NCI-H526 treated with DMSO at 0.1 percent for 48 hours (cell line): ENCODE measurements around the gene DGKQ.
"Not testable (repeated sequence)": the region's sequence is repeated elsewhere in the genome, so short reads cannot be mapped to it uniquely, and the experiment has no call there.

Experiments used
- DNase-seq: peaks from one replicate; lab custom pipeline; 2025; lab: John Stamatoyannopoulos, UW

The DGKQ gene

DNA sequence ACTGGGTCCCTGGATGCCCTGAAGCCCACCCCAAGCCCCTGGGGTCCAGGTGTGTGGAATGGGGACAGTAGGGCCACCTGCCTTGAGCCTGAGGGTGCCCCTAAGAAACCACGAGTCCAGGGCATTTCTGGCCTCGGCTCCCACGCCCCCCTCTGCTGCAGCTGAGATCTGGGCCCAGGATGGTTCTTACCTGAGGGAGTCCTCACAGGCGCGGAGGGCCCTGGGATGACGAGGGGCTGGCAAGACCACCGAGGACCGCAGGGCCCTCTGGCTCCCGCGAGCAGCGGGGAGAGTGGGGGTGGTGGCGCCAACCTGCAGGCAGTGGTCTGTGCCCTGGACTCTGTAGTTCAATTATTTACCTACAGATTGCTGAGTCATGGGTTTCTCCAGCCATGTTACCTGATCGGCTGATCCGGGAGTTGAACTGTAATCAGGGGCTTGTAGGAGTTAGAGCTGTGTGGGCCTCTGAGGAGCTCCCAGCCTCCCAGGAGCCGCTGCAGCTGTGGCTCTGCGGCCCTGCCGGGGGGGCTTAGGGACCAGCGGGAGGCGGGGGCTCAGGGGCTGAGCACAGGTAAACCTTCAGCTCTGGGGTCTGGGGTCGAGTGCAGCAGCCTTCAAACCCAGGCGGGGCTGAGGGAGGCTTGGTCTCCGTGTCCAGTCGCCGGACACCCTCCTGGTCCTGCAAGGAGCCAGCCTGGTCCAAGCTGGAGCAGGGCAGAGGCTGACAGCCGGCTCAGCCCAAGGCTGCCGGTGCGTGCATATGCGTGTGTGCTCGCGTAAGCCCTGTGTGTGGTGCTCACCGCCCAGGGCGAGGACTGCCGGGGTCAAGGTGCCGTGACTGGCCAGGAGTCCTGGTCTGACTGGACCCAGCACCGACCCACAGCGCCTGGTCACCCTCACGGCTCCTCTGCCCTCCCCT lies 20.0 kb upstream of the DGKQ start, which contains the start of gene SLC26A1:
Gene SLC26A1, minus strand, starts transcription at position 294 of the 919 bp plus-strand sequence. CDS start 1,701 bp downstream, outside the sequence.
- DNase-seq, result peak; percentile 22

DNA sequence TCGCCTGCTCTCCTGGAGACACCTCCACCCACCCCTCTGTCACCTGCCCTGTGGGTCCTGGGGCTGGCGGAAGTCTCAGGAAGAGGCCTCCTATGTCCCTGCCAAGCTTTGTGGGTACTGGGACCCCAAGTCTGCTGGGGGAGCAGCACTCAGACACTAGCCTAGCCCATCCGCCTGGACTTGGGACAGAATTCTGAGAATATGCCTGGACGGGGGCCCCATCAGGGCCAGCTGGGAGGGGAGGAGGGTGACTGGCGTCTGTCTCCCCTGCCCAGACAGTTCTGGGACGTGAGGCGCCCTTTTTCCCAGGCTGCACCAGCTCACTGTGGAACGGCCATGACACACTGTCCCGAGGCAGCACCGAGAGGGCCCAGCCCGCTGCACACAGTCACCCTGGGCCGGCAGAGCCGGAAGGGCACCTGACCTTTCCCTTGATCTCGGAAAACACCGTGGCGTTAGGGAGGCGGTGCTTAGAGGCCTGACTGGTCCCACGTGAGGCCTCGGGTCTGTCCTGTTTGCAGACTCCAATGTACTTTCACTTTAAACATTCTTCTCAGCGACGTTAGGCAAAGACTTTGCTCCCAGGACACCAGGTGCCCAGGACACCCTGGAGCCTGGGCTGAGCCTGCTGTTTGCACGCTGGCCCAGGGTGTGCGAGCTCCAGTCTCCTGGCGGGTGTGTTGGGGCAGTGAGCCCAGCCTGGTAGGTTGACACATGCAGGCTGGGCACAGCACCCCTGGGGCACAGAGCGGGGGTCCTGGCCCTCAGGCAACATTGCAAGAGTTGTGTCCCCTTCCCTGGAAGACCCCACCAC lies 19.1 kb upstream of the DGKQ start:
- peak; percentile 14 for DNase-seq

DNA sequence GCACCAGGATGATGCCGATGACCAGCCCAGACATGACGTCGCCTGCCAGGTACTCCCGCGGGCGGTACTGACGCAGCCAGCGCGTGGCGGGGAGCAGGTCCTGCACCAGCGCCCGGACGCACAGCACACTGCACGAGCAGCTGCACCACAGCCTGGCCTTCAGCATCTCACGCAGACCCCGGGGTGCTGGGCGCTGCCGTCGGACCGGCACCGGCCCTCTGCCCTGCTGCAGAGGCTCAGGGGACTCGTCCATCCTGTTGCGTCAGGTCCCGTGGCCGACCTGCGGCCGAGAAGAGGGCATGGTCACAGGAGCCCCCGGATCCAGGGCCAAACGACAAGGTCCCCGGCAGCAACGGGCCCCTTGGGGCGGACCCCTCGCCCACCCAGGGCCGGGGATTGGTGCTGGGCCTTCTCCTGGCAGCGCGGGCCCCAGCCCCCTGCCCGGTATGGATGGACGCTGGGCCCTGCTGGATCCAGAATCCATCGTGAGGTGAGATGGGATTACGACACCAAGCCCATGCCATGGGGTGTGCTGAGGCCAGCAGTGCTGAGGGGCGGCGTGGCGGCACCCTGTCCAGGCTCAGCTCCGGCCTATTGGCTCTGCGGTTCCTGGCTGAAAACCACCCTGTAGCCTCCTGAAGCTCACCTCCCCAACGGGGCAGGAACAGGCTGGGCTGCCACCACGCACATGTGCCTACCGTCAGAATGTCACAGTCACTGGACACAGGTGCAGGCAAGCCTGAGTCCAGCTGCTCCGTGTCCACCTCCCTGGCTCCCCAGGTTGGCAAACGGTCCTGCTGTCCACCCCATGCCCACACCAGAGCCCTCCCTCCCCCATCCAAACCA lies 18.3 kb upstream of the DGKQ start:
- DNase-seq, result no peak

DNA sequence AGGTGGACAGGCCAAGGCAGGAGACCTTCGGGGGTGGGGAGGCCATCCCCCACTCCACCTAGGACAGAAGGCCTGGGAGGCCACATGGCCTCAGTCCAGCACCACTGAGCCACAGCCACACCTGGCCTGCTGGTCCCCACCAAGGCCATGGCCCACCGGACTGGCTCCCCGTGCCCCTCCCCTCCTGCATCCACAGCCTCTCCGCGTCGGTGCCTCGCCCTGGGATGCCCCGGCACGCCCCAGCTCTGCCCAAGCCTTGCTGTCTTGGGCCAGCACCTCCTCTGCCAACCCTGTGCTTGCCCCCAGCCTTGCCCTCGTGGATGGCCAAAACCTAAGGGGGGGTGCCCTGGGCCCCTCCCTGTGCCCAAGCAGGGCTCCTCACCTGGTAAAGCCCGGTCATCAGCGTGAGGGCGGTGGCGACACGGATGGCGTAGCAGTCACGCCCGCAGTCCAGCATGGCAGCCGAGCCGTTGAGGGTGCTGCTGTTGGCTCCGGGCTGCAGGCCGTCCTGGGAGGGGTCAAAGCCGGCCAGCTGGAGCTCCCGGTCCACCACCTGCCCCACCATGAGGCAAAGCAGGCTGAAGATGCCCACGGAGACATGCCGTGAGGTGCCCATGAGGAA lies 17.5 kb upstream of the DGKQ start:
- no peak for DNase-seq

DNA sequence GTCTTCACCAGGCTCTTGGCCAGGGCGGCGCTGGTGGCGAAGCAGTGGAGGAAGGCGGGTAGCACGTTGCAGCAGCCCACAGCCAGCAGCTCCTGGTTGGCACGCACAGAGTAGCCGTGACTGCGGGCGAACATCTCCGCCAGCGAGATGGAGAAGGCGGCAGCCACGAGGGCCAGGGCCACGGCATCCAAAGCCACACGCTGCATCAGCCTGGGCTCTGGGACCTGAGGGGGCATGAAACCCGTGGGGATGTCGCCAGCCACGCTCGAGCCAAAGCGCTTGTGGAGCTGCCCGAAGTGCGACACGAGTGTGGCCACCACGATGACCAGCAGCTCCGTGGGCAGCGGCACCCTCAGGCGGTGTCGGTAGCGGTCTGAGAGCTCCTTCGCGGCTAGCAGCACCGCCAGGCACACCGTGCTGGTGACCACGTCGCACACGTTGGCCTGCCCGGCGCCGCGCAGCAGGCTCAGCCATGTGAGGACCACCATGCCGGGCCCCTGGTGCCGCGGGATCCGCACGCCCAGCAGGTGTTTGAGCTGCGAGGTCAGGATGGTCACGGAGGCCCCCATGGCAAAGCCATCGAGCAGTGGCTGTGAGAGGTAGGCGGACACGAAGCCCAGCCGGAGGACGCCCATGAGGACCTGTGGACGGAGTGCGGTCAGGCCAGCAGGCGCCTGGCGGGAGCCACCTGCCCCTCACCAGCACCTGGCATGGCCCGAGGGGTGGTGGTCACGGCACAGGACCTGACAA lies 16.5 kb upstream of the DGKQ start:
- no peak for DNase-seq

GRCh38 chr4:988726-989721 lies 15.7 kb upstream of the DGKQ start:
- DNase-seq, result no peak

- DNase-seq, result no peak
Observed at GRCh38 chr4:987624-988513, 14.5 kb upstream of the DGKQ start.

GRCh38 chr4:986879-987623 lies 13.7 kb upstream of the DGKQ start, which contains the start of gene IDUA:
IDUA (plus strand) TSS chr4:987044; CDS start chr4:987085, 41 bp downstream.
- DNase-seq, result peak; percentile 48

DNA sequence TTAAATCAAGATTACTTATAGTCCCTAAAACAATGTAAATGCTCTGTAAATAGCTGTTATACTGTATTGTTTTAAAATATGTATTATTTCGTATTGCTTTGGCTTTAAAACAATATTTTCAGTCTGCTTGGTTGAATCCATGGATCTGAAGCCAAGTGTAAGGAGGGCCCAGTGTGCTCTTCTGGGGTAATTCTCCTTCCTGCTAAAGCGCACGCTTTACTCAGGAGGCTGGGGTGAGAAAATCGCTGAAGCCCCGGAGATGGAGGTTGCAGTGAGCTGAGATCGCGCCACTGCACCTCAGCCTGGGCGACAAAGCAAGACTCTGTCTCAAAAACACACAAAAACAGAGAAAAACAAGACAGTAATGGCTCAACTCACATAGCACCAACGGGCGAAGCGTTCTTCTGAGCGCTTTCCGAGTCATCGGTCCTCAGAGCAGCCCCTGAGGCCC lies 13.1 kb upstream of the DGKQ start:
- no peak for DNase-seq

- peak; percentile 25 for DNase-seq
Observed at GRCh38 chr4:985123-985830, 11.9 kb upstream of the DGKQ start.

DNA sequence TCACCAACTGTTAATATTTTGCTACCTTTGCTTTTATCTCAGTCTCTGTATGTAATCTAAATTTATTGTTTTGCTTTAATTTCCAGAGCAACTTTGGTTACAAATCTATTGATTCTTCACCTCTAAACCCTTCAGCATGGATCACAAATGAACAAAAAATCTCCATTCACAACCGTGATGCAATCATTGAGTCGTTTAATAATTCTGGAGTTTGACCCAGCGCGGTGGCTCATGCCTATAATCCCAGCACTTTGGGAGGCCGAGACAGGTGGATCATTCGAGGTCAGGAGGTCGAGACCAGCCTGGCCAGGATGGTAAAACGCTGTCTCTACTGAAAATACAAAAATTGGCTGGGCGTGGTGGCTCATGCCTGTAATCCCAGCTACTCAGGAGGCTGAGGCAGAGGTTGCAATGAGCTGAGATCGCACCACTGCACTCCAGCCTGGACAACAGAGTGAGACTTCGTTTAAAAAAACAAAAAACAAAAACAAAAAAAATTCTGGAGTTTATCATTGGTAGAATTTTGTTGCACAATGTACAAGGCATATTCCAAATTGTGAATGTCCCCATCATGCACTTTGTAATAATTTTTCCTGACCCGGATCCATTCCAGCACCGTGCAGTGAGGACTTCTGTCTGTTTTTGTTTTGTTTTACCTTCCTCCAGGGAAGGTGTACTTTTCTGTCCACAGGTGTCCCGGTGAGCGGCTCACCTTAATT lies 11.1 kb upstream of the DGKQ start:
- no peak for DNase-seq

DNA sequence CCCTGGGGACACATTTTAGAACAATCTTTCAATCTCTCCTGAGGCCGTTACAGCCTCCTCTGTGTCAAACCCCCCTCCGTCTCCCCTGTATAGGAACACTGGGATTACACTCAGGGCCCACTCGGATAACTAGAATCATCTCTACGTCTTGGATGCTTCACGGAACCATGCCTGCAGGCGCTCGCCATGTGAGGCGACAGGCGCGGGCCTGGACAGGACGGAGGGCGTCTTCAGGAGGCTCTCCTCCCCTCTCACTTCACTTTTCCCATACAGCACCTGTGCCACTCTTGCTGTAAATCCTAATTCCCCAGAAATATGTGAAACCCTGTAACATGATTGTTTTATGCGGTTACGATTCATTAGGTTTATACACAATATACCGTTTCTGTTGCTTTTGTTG lies 9.4 kb upstream of the DGKQ start:
- DNase-seq, result no peak

DNA sequence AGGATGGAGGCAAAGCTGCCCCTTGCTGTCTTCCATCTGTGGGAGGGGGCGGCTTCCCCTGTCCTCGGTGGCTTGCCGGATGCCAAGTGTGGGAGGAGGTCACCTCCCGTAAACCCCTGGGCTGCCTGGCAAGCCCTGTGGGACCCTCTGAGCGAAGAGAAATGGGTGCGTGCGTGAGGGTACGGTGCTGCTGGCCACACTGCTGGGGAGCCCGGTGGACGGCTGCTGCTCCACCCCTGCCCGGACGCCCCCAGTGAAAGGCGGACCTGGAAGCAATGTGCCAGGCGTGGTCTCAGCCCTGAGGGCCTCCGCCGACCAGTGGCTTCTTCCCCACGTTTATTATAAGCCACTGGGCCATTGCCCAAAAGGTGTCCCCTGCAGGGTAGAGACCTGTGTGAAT lies 8.9 kb upstream of the DGKQ start:
- DNase-seq, result no peak

GRCh38 chr4:978957-979701 lies 5.8 kb upstream of the DGKQ start:
- no peak for DNase-seq

DNA sequence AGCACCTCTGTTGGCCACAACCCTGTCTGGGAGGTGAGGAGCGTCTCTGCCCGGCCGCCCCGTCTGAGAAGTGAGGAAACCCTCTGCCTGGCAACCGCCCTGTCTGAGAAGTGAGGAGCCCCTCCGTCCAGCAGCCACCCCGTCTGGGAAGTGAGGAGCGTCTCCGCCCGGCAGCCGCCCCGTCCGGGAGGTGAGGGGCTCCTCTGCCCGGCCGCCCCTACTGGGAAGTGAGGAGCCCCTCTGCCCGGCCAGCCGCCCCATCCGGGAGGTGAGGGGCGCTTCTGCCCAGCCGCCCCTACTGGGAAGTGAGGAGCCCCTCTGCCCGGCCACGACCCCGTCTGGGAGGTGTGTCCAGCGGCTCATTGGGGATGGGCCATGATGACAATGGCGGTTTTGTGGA lies 2.6 kb upstream of the DGKQ start:
- DNase-seq, result not testable (repeated sequence)

DNA sequence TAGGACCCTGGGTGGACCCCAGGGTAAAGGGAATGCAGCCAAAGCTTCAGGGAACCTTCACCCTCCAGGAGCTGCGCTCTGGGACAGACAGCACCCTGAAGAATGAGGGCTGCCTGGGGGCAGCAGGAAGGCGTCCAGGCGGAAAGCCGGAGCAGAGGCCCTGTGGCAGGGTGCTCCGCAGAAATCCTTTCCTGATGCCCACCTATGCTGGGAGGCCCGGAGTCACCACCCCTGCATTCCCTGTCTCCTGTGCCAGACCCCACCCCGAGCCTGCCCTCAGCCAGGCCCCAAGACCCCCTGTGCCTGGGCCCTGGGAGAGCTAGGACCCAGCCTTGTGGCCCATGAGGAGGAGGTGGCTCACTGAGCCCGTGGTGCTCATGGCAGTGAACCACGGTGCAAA lies 1.3 kb upstream of the DGKQ start:
- no peak for DNase-seq
